A549 treated with CpdA at 1 μM for 4 hours (cell line): Measurements from ENCODE around the gene STEAP4. TPM values are rescaled to one million over a fixed set of nuclear protein-coding genes. Genes with fewer than 3 reads are reported as not detected.

Source experiments
- total RNA-seq: library from RNA; stranded (reverse); fragments of 200-300 nt; extraction: Qiagen RNA extraction; gene quantifications from 5 replicates; pipeline ENCODE4 v1.2.3, GENCODE V29; 2022; ENCODE audit warnings: low read depth

Gene STEAP4
- not detected in 5 replicates for total RNA-seq

GRCh38 chr7:88306590-88307048, at the start of gene STEAP4:
TSS of gene STEAP4 (minus strand) at chr7:88306894. CDS start at chr7:88284269, 22,625 bp downstream.

Other genes with a start within 250 kb of the STEAP4 start
- 99.7 to 141 TPM (median 133 TPM) in 5 replicates for gene SRI, start 86.9 kb downstream of the STEAP4 start, total RNA-seq